ENCODE measurements around the gene COPS7B.

GRCh38 chr2:231854616-231855125 is 68.4 kb downstream of the COPS7B start:
- no peak for TF ChIP-seq CTCF (IDR thresholded peaks at IDR 0.05 in 2 of 3, conservative IDR thresholded peaks at IDR 0.05 in 1 of 3; ENCODE audit: control insufficient read depth in 2 of 3, extremely low read depth in 1 of 3, insufficient read depth in 1 of 3, low read depth in 3 of 3, low read length in 3 of 3)
- TF ChIP-seq CEBPB (IDR thresholded peaks at IDR 0.05; ENCODE audit: borderline replicate concordance in 1 of 2, low read depth in 2 of 2, low read length in 2 of 2), result no peak
- no peak for TF ChIP-seq POLR2A (IDR thresholded peaks at IDR 0.05; ENCODE audit: low read depth, low read length)
- no peak for TF ChIP-seq ESRRA (IDR thresholded peaks at IDR 0.05; ENCODE audit: low read length)
- TF ChIP-seq EP300 (IDR thresholded peaks at IDR 0.05; ENCODE audit: borderline replicate concordance in 1 of 2, control insufficient read depth in 1 of 2, low read depth in 2 of 2, low read length in 2 of 2), result no peak
- no peak for TF ChIP-seq NRF1 (conservative IDR thresholded peaks at IDR 0.05; ENCODE audit: low read depth, low read length)
- TF ChIP-seq TAF1 (IDR thresholded peaks at IDR 0.05; ENCODE audit: borderline replicate concordance, low read depth, low read length), result no peak
- TF ChIP-seq GABPA (IDR thresholded peaks at IDR 0.05; ENCODE audit: low read depth), result no peak
- no peak for TF ChIP-seq DPF2 (IDR thresholded peaks at IDR 0.05)
- TF ChIP-seq KDM1A (IDR thresholded peaks at IDR 0.05; ENCODE audit: borderline replicate concordance), result no peak
- TF ChIP-seq USF2 (IDR thresholded peaks at IDR 0.05; ENCODE audit: borderline replicate concordance, low read depth, low read length), result no peak

All from GM12878 (cell line).